Astrocyte of the spinal cord (primary cell): Measurements from ENCODE around the gene DCAF8.

Experiments used
- DNase-seq: peaks from one replicate; pipeline ENCODE4 v3.0.0; 2011; ENCODE audit warnings: low read depth, low spot score
- H3K4me3 ChIP-seq: 2 replicates; pipeline ENCODE4 v1.5.1; 2011; ENCODE audit warnings: low read depth, mild to moderate bottlenecking, low read length, moderate library complexity
- CTCF ChIP-seq: IDR thresholded peaks from 2 replicates; pipeline ENCODE4 v1.5.1; 2012; ENCODE audit warnings: low read depth, mild to moderate bottlenecking, low read length, inconsistent platforms
- in situ Hi-C: cut with HindIII; loops from 2 replicates; pipeline ENCODE4 v1.10.0; 2017; ENCODE audit warnings: low sequenced_read_pairs

Gene DCAF8

GRCh38 chr1:160284220-160284781 lies 22.0 kb upstream of the DCAF8 start:
- peak overlapping the region; percentile 93 for H3K4me3 ChIP-seq
- in situ Hi-C loops, result no loop called here
- TF ChIP-seq CTCF, result no peak
- peak; percentile 58 for DNase-seq

DNA sequence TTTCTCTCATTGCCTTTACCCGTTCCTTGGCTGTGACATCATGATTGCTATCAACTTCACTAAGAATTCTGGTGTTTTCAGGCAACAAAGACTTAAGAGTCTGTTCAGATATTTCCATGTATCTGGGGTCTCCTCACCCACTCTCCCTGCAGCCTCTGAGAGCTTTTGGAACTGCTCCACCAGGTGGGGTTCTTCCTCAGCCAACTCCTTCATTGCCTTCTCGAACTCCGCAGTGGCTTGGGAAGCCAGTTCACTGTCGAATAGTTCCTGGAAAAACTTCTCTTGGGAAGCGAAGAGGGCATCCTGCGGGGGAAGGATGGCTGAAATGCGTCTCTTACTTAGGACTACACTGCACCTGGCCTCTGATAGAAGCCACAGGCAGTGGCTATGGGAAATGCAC lies 20.5 kb upstream of the DCAF8 start:
- in situ Hi-C loops, result no loop called here

DNA sequence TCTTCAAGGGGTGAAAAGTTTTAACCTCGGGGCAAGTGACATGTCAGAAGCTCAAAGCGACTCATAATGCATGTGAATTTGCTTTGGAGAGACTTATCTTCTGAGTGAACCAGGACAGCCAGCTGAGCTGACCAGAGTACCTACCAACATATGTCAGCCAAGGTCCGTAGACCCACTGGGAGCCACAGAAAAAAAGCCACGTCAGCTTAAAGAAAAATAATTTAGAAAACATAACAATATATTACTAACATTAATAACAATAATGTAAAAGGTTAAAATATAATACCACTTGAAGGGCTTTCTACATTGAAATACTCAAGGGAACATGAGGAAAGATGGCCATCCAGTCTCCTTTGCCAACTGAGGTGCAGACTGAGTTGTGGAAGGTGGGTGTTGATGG lies 15.6 kb upstream of the DCAF8 start:
- TF ChIP-seq CTCF, result no peak
- no peak overlapping the region for H3K4me3 ChIP-seq
- no peak for DNase-seq
- in situ Hi-C loops, result no loop called here

More for the DNA sequence above, 20.5 kb upstream of the DCAF8 start:
- no peak for DNase-seq
- H3K4me3 ChIP-seq, result no peak overlapping the region
- no peak for TF ChIP-seq CTCF

DNA sequence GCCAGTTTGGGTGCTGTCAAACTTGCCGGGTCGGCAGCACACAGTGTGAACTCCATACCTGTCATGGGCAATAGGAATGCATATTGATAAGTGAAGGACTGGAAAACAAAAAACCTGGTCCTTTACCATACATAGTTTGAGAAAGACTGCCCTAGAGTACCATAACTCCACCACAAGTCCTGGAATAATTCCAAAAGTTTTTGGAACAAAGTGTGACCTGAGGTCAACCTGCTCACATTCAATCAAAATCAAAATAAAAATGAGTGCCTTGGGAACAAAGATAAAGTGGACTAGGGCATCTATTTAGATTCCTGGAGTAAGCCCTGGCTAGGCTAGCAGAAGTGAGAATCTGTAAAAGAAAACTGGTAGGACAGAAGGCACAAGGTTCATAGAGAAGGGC lies 15.0 kb upstream of the DCAF8 start:
- DNase-seq, result no peak
- H3K4me3 ChIP-seq, result no peak overlapping the region
- TF ChIP-seq CTCF, result no peak
- in situ Hi-C loops, result no loop called here

DNA sequence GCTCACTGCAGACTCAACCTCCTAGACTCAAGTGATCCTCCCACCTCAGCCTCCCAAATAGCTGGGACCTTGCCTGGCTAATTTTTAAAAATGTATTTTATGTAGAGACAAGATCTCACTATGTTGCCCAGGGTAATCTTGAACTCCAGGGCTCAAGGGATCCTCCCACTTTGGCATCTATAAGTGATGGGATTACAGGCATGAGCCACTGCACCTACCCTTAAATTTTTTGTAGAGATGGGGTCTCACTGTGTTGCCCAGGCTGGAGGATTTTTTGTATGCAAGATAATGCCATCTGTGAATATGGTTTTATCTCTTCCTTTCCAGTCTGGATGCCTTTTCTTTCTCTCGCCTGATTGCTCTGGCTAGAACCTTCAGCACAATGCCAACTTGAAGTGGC lies 8.7 kb upstream of the DCAF8 start:
- DNase-seq, result no peak
- no peak overlapping the region for H3K4me3 ChIP-seq
- in situ Hi-C loops, result no loop called here
- TF ChIP-seq CTCF, result no peak

GRCh38 chr1:160267284-160267991 lies 5.1 kb upstream of the DCAF8 start:
- no peak for TF ChIP-seq CTCF
- no peak overlapping the region for H3K4me3 ChIP-seq
- in situ Hi-C loops, result no loop called here
- no peak for DNase-seq
